Testis (tissue), 3 donors: Measurements from ENCODE around the gene MRNIP. TPM values are rescaled to one million over a fixed set of nuclear protein-coding genes. Genes with fewer than 3 reads are reported as not detected.

Experiments
- DNase-seq: peaks from one replicate; pipeline ENCODE4 v3.0.0-alpha.2; 2019
- H3K27ac ChIP-seq, 2 donors: fragments of 200-600 bp; sonication (generic); one replicate each; pipeline ENCODE4 v1.5.1; 2019
- H3K27me3 ChIP-seq: fragments of 200-600 bp; sonication (generic); one replicate; pipeline ENCODE4 v1.5.1; 2019
- H3K36me3 ChIP-seq: fragments of 200-600 bp; sonication (generic); one replicate; pipeline ENCODE4 v1.5.1; 2017; ENCODE audit warnings: low read depth; ENCODE audit errors: missing control alignments
- H3K4me1 ChIP-seq: fragments of 200-600 bp; sonication (generic); one replicate; pipeline ENCODE4 v1.5.1; 2019
- H3K4me3 ChIP-seq, 2 donors: fragments of 200-600 bp; sonication (generic); one replicate each; pipeline ENCODE4 v1.5.1; 2017 to 2019
- H3K9me3 ChIP-seq: fragments of 200-600 bp; sonication (generic); one replicate; pipeline ENCODE4 v1.5.1; 2017
- POLR2A ChIP-seq: fragments of 450-650 bp; IDR thresholded peaks from one replicate; pipeline ENCODE4 v1.6.1; 2017; ENCODE audit warnings: antibody characterized with exemption, mild to moderate bottlenecking, moderate library complexity
- WGBS, 2 donors: methylation state at CpG; one replicate each; pipeline ENCODE4 v1.1.5; 2018; 5-methylcytosine and 5-hydroxymethylcytosine counted together
- intact Hi-C: fragments of 100-400 bp; cut with DNase I; formaldehyde crosslinking; loops from one replicate; pipeline ENCODE4 v1.15.1; 2023; ENCODE audit warnings: low total_unique reads
- polyA plus RNA-seq: library from polyadenylated mRNA; stranded (reverse); fragments of 350-450 nt; fragmentation: Illumina TruSeq; extraction: RNeasy Lipid Tissue Mini Kit (QIAGEN cat#74804); gene quantifications from one replicate; pipeline ENCODE4 v1.2.3, GENCODE V29; 2014; ENCODE audit warnings: low read depth, low replicate concordance; ENCODE audit not compliant: insufficient read depth
- total RNA-seq, 2 donors: library from RNA; depleted of rRNA; stranded (reverse); fragments of >200 nt; gene quantifications; one replicate each; pipeline ENCODE4 v1.2.3, GENCODE V29; 2016
- TF ChIP-seq, protein P1 (sequence below), 3 experiments: fragments of 450-650 bp in 2 of 3; fragments of 200-600 bp in 1 of 3; sonication (generic) in 1 of 3; IDR thresholded peaks; one replicate each; pipeline ENCODE4 v1.5.1; 2016 to 2019; ENCODE audit warnings: antibody characterized with exemption in 3 of 3, mild to moderate bottlenecking in 2 of 3, moderate library complexity in 1 of 3

Gene MRNIP
- total and polyA plus RNA-seq, 3 donors from 2014 or later, result 34.9 to 61.4 (median 58.7) TPM

DNA sequence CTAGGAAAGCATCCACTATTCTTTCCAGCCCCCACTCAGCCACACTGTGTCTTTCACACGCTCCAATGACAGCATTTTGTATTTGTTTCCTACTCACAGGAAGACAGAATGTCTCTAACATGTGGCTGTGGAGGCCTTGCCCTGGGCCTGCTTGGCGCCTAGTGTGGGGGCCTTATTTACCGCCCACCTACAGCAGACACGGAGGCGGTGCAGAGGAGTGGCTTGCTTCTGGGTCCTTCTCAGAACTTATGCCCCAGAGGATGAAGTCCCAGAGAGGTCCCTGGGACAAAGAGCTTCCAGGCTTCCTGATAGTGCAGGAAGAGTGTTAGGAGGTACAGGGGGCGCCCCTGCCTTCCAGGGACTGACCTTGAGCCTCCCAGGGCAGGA lies 8.5 kb upstream of the MRNIP start:
- H3K9me3 ChIP-seq, result no peaks in the 10 kb centered on the region
- DNase-seq, result no peak
- TF ChIP-seq POLR2A, result no peak
- TF ChIP-seq, protein P1, sequence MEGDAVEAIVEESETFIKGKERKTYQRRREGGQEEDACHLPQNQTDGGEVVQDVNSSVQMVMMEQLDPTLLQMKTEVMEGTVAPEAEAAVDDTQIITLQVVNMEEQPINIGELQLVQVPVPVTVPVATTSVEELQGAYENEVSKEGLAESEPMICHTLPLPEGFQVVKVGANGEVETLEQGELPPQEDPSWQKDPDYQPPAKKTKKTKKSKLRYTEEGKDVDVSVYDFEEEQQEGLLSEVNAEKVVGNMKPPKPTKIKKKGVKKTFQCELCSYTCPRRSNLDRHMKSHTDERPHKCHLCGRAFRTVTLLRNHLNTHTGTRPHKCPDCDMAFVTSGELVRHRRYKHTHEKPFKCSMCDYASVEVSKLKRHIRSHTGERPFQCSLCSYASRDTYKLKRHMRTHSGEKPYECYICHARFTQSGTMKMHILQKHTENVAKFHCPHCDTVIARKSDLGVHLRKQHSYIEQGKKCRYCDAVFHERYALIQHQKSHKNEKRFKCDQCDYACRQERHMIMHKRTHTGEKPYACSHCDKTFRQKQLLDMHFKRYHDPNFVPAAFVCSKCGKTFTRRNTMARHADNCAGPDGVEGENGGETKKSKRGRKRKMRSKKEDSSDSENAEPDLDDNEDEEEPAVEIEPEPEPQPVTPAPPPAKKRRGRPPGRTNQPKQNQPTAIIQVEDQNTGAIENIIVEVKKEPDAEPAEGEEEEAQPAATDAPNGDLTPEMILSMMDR (IDR thresholded peaks at IDR 0.05), result no peak
- WGBS, 2 donors, result 72 to 82% methylated on average over 6 of the region's 6 CpGs
- intact Hi-C loops, result no loop called here
- H3K36me3 ChIP-seq, result no peaks in the 10 kb centered on the region
- no peak overlapping the region for H3K27ac ChIP-seq
- no peaks in the 10 kb centered on the region for H3K27me3 ChIP-seq
- peaks cover 4% of the 10 kb centered on the region for H3K4me1 ChIP-seq
- H3K4me3 ChIP-seq, result no peak overlapping the region

GRCh38 chr5:179866241-179867078 lies 7.8 kb upstream of the MRNIP start:
- no peak for TF ChIP-seq POLR2A
- TF ChIP-seq, protein P1 (IDR thresholded peaks at IDR 0.05), result peak in 1 of 3 experiments; percentile 13
- no peak overlapping the region for H3K27ac ChIP-seq
- H3K4me1 ChIP-seq, result peaks cover 4% of the 10 kb centered on the region
- H3K36me3 ChIP-seq, result no peaks in the 10 kb centered on the region
- WGBS, 2 donors, result 87 to 90% methylated on average over 14 to 21 of the region's 21 CpGs
- intact Hi-C loops, result no loop called here
- H3K9me3 ChIP-seq, result no peaks in the 10 kb centered on the region
- DNase-seq, result no peak
- H3K27me3 ChIP-seq, result no peaks in the 10 kb centered on the region
- H3K4me3 ChIP-seq, result no peak overlapping the region

DNA sequence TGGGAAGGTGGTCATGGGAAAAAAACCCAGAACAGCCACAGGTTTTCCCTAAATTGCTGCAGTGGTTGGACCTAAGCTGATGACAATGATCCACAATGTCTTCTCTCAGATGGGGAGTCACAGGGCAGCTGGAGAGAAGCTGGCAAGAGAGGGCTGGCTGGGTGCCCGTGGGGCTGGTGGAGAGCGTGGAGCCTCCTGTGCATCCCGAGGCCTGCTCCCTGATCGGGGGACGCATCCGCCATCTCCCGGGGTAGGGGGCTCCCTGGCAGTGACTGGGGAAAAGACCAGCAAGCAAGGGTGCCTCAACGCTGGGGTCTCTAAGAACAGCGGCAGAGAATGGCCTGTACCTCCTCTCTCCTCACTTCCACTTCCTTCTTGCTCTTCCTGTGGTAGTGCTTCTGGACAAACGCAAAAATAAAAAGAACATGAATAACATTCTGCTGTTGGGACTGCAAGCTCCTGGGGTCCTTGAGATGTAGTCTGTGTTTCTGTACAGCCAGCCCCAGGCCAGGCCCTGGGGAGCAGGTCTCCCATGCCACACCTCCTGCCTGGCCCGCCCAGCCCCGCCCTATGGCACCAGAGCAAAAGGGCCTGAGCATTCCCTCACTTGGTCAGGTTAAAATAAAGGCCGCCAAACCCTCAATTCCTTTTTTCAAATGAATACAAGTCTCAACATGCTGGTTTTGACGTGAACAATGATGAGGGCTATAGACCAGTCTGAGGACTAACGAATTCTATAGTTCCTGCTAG lies 7.0 kb upstream of the MRNIP start:
- Histone ChIP-seq H3K36me3 (no peaks in the 10 kb centered on the region), H3K9me3 (no peaks in the 10 kb centered on the region), H3K27ac (no peak overlapping the region), H3K4me1 (peaks cover under 1% of the 10 kb centered on the region), H3K4me3 (no peak overlapping the region), H3K27me3 (no peaks in the 10 kb centered on the region)
- DNase-seq, result no peak
- intact Hi-C loops, result no loop called here
- no peak for TF ChIP-seq POLR2A
- TF ChIP-seq, protein P1 (IDR thresholded peaks at IDR 0.05), result no peak
- WGBS, 2 donors, result 91 to 93% methylated on average over 15 of the region's 15 CpGs

DNA sequence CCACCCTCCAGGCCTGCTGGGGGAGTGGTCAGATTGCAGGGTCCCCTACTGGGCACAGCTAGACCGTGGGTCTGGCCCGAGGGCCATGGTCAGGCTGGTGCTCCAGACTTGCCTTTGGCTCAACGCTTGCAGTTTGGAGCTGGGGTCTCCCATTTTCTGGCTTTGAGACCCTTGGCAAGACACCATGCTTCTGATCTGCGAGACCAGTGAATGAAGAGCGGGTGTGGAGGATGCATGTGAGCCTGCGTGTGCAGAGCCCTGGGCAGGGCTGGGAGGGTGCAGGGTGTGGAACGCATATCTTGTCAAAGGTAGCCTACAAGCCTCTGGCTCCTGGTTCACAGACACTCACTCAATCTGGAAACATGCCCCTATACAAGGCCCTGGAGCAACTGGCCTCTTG lies 6.1 kb upstream of the MRNIP start:
- no peak for DNase-seq
- no peak overlapping the region for H3K27ac ChIP-seq
- TF ChIP-seq, protein P1 (IDR thresholded peaks at IDR 0.05), result no peak
- no peak overlapping the region for H3K4me3 ChIP-seq
- H3K4me1 ChIP-seq, result peaks cover 3% of the 10 kb centered on the region
- intact Hi-C loops, result no loop called here
- no peaks in the 10 kb centered on the region for H3K36me3 ChIP-seq
- no peaks in the 10 kb centered on the region for H3K9me3 ChIP-seq
- 98 to 100% methylated on average over 3 to 7 of the region's 7 CpGs for WGBS, 2 donors
- no peaks in the 10 kb centered on the region for H3K27me3 ChIP-seq
